VCaP (cell line): ENCODE data around the gene SLC9A9.
"Not testable (repeated sequence)": the region's sequence is repeated elsewhere in the genome, so short reads cannot be mapped to it uniquely, and the experiment has no call there.

Experiments used
- H3K27ac ChIP-seq: fragments of 450-650 bp; 2 replicates; pipeline ENCODE4 v1.5.1; 2017
- TF ChIP-seq, protein P1 (sequence below): fragments of 450-650 bp; conservative IDR thresholded peaks from 2 replicates; pipeline ENCODE4 v1.5.1; 2017; ENCODE audit warnings: mild to moderate bottlenecking, moderate library complexity

Gene SLC9A9

DNA sequence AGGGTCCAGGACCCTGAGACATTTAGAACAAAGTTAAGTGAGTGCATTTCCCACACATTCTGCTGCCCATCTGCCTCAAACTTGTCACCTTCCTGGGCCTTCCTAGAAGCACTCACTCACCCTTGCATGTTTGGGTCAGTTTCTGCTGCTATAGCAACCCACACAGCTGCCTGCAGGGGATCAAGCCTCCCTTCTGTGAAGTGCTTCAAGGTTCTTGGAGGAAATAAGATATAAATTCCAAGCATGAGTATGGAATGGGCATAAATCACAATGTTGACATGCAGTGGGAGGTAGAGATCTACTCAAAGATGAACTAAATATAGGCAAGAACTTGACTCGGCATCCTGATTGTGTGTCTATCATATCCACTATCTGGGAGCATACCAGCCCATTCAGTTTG lies 140.4 kb downstream of the SLC9A9 start:
- H3K27ac ChIP-seq, result no peak overlapping the region

DNA sequence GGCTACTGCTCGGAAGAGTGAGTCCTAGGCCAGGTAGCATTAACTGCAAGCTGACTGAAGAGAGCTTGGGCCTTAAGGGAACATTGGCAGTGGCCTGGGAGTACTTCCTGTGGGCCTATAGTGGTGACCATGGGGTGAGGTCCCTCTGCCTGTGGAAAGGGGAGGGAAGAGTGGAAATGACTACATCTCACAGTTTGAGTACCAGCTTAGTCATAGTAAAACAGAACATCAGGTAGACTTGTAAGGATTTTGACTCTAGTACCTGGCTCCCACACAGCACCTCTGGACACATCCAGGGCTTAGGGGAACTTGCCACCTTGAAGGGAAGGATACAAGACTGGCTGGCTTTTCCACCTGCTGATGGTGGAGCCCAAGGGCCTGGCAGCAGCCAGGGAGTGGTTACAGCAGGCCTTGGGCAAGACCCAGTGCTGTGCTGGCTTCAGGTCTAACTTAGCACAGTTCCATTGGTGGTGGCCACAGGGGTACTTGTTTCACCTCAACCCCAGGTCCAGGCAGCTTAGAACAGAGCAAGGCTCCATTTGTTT lies 147.8 kb downstream of the SLC9A9 start:
- TF ChIP-seq, protein P1, sequence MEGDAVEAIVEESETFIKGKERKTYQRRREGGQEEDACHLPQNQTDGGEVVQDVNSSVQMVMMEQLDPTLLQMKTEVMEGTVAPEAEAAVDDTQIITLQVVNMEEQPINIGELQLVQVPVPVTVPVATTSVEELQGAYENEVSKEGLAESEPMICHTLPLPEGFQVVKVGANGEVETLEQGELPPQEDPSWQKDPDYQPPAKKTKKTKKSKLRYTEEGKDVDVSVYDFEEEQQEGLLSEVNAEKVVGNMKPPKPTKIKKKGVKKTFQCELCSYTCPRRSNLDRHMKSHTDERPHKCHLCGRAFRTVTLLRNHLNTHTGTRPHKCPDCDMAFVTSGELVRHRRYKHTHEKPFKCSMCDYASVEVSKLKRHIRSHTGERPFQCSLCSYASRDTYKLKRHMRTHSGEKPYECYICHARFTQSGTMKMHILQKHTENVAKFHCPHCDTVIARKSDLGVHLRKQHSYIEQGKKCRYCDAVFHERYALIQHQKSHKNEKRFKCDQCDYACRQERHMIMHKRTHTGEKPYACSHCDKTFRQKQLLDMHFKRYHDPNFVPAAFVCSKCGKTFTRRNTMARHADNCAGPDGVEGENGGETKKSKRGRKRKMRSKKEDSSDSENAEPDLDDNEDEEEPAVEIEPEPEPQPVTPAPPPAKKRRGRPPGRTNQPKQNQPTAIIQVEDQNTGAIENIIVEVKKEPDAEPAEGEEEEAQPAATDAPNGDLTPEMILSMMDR, result no peak
- H3K27ac ChIP-seq, result no peak overlapping the region

More for the DNA sequence above, 140.4 kb downstream of the SLC9A9 start:
- TF ChIP-seq, protein P1, result no peak

DNA sequence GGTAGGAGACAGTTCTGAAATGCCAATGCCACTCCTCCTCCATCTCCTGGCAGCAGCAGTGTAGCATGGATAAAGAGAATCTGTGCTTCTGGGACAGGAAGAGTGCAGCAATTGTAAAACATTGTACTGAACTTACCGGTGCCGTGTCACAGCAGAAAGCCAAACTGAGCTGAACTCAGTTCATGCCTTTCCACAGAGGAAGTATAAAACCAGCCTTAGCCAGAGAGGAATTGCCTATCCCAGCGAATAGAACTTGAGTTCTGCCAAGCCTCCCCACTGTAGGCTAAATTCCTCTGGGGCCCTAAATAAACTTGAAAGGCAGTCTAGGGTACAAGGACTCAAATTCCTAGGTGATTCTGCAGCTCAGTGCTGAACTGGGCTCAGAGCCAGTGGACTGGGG lies 148.8 kb downstream of the SLC9A9 start:
- no peak overlapping the region for H3K27ac ChIP-seq
- TF ChIP-seq, protein P1, result no peak

DNA sequence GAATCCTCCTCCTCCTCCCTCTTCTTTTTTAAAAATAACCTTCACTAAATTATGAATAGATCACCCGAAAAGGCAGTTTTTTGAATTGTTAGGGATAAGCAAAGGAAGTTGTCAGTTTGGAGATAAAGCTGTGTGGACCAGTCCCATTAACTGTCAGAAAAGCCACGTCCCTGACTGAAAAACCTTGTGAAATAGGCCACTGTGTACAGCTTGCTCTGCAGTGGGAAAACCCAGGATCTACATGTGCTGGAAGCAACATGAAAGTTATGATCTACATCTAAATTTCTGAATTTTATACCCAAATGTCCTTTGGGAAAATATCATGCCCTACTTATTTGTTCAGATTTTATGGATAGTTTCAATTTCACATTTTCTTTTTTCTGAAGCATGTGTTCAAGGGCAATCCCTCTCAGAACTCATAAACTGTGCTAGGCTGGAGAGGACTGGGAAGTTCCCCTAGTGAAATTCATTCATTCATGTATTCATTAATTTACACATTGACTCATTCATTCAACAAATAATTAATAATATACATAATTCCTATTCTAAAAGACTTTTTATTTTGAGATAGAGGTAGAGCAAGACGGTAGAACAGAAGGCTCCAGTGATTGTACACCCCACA lies 149.5 kb downstream of the SLC9A9 start:
- H3K27ac ChIP-seq, result no peak overlapping the region
- TF ChIP-seq, protein P1, result no peak

DNA sequence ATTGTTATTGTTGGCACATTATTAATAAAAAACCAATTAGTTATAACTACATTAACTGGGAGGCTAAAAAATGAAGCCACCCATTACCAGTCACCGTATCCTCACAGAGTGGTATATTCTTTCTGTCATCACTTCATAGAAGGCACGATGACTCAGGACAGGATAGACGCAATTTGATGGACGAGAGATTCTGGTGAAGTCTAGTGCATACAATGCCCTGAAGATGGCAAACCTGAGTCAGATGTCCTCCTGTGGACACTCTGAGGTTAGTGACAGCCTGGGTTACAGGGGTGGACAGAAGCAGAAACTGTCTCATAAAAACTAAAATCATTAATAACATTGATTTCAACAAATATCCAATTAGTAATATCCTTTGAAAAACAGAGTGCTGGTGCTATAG lies 150.3 kb downstream of the SLC9A9 start:
- TF ChIP-seq, protein P1, result peak; percentile 52; the same call in 1 of the 2 replicates

DNA sequence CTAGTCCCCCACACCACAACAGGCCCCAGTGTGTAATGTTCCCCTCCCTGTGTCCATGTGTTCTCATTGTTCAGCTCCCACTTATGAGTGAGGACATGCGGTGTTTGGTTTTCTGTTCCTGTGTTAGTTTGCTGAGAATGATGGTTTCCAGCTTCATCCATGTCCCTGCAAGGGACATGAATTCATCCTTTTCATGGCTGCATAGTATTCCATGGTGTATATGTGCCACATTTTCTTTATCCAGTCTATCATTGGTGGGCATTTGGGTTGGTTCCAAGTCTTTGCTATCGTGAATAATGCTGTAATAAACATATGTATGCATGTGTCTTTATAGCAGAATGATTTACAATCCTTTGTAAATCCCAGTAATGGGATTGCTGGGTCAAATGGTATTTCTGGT lies 152.9 kb downstream of the SLC9A9 start:
- not testable (repeated sequence) for H3K27ac ChIP-seq

More for the DNA sequence above, 150.3 kb downstream of the SLC9A9 start:
- H3K27ac ChIP-seq, result no peak overlapping the region

DNA sequence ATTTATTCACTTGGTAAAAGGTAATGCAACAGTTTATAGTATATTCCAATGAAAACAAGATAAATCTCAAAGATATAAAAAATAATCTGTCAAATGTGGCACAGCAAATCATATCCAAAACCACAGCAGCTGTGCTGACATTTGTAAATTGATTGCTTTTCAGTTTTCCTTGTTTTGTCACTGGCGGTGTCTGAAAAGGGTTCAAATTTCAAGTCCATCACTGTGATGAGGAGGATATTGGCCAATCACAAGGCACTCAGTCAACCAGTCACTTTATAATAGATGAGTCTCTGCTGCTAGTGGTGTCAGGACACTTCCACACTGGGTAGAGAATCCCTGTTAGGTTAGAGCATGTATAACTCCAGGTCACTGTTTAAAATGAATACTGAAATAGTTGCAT lies 154.8 kb downstream of the SLC9A9 start:
- TF ChIP-seq, protein P1, result no peak
- no peak overlapping the region for H3K27ac ChIP-seq

DNA sequence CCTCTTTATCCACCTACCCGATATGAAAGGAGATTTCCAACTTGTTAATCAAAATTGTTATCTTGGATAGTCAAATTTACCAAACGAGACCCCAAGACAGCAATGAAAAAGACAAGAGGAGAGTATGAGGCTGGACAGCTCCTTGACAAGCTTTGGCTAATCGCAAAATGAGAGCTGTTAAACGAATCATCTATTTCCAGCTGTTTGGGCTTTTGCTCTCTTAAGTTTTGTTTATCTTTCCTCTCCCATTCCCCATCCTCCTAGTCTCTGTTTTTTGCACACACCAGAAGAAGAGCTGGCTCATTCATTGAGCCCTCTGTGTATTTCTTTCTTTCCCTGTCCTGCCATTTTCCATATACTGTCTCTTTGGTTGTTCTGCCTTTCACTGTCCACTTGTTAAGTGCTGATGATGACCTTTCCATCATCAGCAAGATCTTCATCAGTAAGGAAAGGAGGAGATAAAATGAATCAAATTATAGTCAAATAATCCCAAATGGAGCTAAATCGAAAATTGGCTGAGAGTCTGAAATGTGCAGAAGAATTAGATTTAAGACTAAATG lies 161.6 kb downstream of the SLC9A9 start:
- H3K27ac ChIP-seq, result no peak overlapping the region
- TF ChIP-seq, protein P1, result no peak
